Measurements from ENCODE around the gene BRME1. TPM values are rescaled to one million over a fixed set of nuclear protein-coding genes. Genes with fewer than 3 reads are reported as not detected.

BRME1 gene
- polyA plus RNA-seq, 3 donors, result 0.05 to 0.28 TPM; not detected in 1

Small RNA genes within 50 kb of the gene (small RNA-seq; reads per million reads assigned to genes)
- gene MIR181C (ENCODE audit: insufficient read length, low read depth) (2.6 reads per million, percentile 13 among the genes with 10 or more reads in this experiment), gene MIR181D (ENCODE audit: insufficient read length, low read depth) (2.4 reads per million, percentile 7 among the genes with 10 or more reads in this experiment)

Other genes starting within 250 kb of the BRME1 start
- 10 to 100 TPM in 1 of 3 donors, 1 to 10 TPM in 2; 3.8 to 48.9 (median 4.4) TPM for gene MRI1, start 141.6 kb downstream of the BRME1 start, polyA plus RNA-seq
- gene C19orf53, start 131.7 kb downstream of the BRME1 start, polyA plus RNA-seq, result 100 to 1,000 TPM; 125 to 156 (median 132) TPM
- gene ZSWIM4, start 110.7 kb downstream of the BRME1 start, polyA plus RNA-seq, result 1 to 10 TPM in 1 of 3 donors, under 1 TPM in 2; 0.19 to 1.1 (median 0.23) TPM
- not detected for gene NANOS3, start 29.0 kb downstream of the BRME1 start, polyA plus RNA-seq
- gene CC2D1A, start 84 bp upstream of the BRME1 start, polyA plus RNA-seq, result 10 to 100 TPM in 1 of 3 donors, 1 to 10 TPM in 2; 4.6 to 27.0 (median 6.2) TPM
- gene PODNL1, start 32.3 kb upstream of the BRME1 start, polyA plus RNA-seq, result 1 to 10 TPM; 1.2 to 1.4 (median 1.3) TPM
- gene DCAF15, start 46.4 kb upstream of the BRME1 start, polyA plus RNA-seq, result 100 to 1,000 TPM in 1 of 3 donors, 1 to 10 TPM in 2; 2.8 to 116 (median 3.4) TPM
- gene RFX1, start 100.2 kb upstream of the BRME1 start, polyA plus RNA-seq, result 10 to 100 TPM in 1 of 3 donors, under 1 TPM in 2; 0.89 to 12.8 (median 0.95) TPM
- not detected for gene RLN3, start 122.0 kb upstream of the BRME1 start, polyA plus RNA-seq
- 10 to 100 TPM; 40.4 to 61.5 (median 54.9) TPM for gene IL27RA, start 125.6 kb upstream of the BRME1 start, polyA plus RNA-seq
- not detected for gene PALM3, start 156.0 kb upstream of the BRME1 start, polyA plus RNA-seq
- gene MISP3, start 166.7 kb upstream of the BRME1 start, polyA plus RNA-seq, result under 1 TPM; 0.42 to 0.77 (median 0.52) TPM
- not detected for gene C19orf67, start 179.7 kb upstream of the BRME1 start, polyA plus RNA-seq
- 10 to 100 TPM in 1 of 3 donors, 1 to 10 TPM in 1, under 1 TPM in 1; 0.78 to 19.4 (median 1.4) TPM for gene SAMD1, start 184.6 kb upstream of the BRME1 start, polyA plus RNA-seq
- gene PRKACA, start 211.6 kb upstream of the BRME1 start, polyA plus RNA-seq, result 100 to 1,000 TPM in 1 of 3 donors, 1 to 10 TPM in 2; 2.0 to 231 (median 3.8) TPM
- 10 to 100 TPM in 1 of 3 donors, 1 to 10 TPM in 2; 6.3 to 13.4 (median 9.2) TPM for gene ASF1B, start 230.5 kb upstream of the BRME1 start, polyA plus RNA-seq

Measured in CD14-positive monocyte (primary cell).